Panc1 (cell line): ENCODE results near the gene CERS1. TPM values are rescaled to one million over a fixed set of nuclear protein-coding genes. Genes with fewer than 3 reads are reported as not detected.

Source experiments
- ATAC-seq: fragments of 200-7000 bp; cut with Tn5 transposase; 2 replicates; pipeline ENCODE4 v1.9.1; 2020; ENCODE audit warnings: mild to moderate bottlenecking, moderate library complexity
- BruUV-seq: library from RNA; stranded (reverse); fragments of 400-500 nt; replicated peaks from 2 replicates; lab custom pipeline; 2021; lab: Mats Ljungman, UMichigan
- CTCF ChIA-PET: fragments of 300-600 bp; sonication (Branson Sonifier 250); formaldehyde crosslinking; loops from one replicate; lab custom pipeline; 2022; ENCODE audit warnings: antibody characterized with exemption; lab: Charles Lee
- POLR2A ChIA-PET: fragments of 300-600 bp; sonication (Branson Sonifier 250); formaldehyde crosslinking; loops from one replicate; lab custom pipeline; 2022; ENCODE audit warnings: antibody characterized with exemption; lab: Charles Lee
- DNase-seq: peaks from one replicate; pipeline ENCODE4 v3.0.0-alpha.2; 2010; ENCODE audit warnings: low read depth, low spot score
- H3K27ac ChIP-seq: 2 replicates; pipeline ENCODE4 v1.5.1; 2011; ENCODE audit warnings: mild to moderate bottlenecking, low read length, inconsistent platforms
- H3K27me3 ChIP-seq: fragments of 200-500 bp; sonication (Bioruptor generic); 2 replicates; pipeline ENCODE4 v1.6.0; 2014; ENCODE audit warnings: low read length, inconsistent platforms; ENCODE audit not compliant: control insufficient read depth, insufficient read depth
- H3K36me3 ChIP-seq: fragments of 200-500 bp; sonication (Bioruptor generic); 2 replicates; pipeline ENCODE4 v1.5.1; 2014; ENCODE audit warnings: inconsistent platforms, mild to moderate bottlenecking, low read length, moderate library complexity; ENCODE audit not compliant: control insufficient read depth, insufficient read depth
- H3K4me1 ChIP-seq: 2 replicates; pipeline ENCODE4 v1.5.1; 2011; ENCODE audit warnings: inconsistent platforms, mild to moderate bottlenecking, low read length, moderate library complexity; ENCODE audit not compliant: control insufficient read depth, insufficient read depth
- H3K4me3 ChIP-seq, 2 experiments: 2 replicates each; pipeline ENCODE4 v1.5.1; 2011 to 2012; ENCODE audit warnings: low read depth in 2 of 2, low read length in 2 of 2, mild to moderate bottlenecking in 2 of 2, inconsistent platforms in 1 of 2, moderate library complexity in 1 of 2
- H3K9me3 ChIP-seq: fragments of 200-500 bp; sonication (Bioruptor generic); 2 replicates; pipeline ENCODE4 v1.5.1; 2014; ENCODE audit warnings: low read depth, mild to moderate bottlenecking, inconsistent platforms, low read length, moderate library complexity; ENCODE audit not compliant: control insufficient read depth, insufficient read depth
- CTCF ChIP-seq: fragments of 450-650 bp; IDR thresholded peaks from 2 replicates; pipeline ENCODE4 v1.5.1; 2017; ENCODE audit warnings: mild to moderate bottlenecking
- POLR2AphosphoS5 ChIP-seq: IDR thresholded peaks from 2 replicates; pipeline ENCODE4 v1.6.1; 2012; ENCODE audit warnings: mild to moderate bottlenecking, low read depth, low read length, moderate library complexity
- REST ChIP-seq, 2 experiments: IDR thresholded peaks; 2 replicates each; pipeline ENCODE4 v1.6.1; 2011 to 2012; ENCODE audit warnings: low read depth in 2 of 2, control low read depth in 1 of 2, low read length in 1 of 2, mild to moderate bottlenecking in 1 of 2, moderate library complexity in 1 of 2; ENCODE audit not compliant: insufficient read depth in 1 of 2
- SIN3A ChIP-seq: IDR thresholded peaks from 2 replicates; pipeline ENCODE4 v1.6.1; 2012; ENCODE audit warnings: low read depth, mild to moderate bottlenecking, low read length, moderate library complexity, borderline replicate concordance; ENCODE audit not compliant: insufficient read depth
- TCF7L2 ChIP-seq: IDR thresholded peaks from 2 replicates; pipeline ENCODE4 v1.6.1; 2011; ENCODE audit warnings: mild to moderate bottlenecking, low read depth, low read length, inconsistent platforms
- in situ Hi-C: cut with HindIII; loops from 2 replicates; pipeline ENCODE4 v1.10.0; 2016; ENCODE audit warnings: low sequenced_read_pairs, low pct_unique_long_range_greater_than_20kb
- intact Hi-C: fragments of 100-400 bp; cut with micrococcal nuclease; formaldehyde crosslinking; loops from one replicate; pipeline ENCODE4 v1.10.0; 2022; ENCODE audit not compliant: unreplicated experiment
- total RNA-seq: library from RNA; stranded (reverse); gene quantifications from one replicate; pipeline ENCODE4 v1.2.1, GENCODE V29; 2021; ENCODE audit not compliant: unreplicated experiment

The CERS1 gene
- total RNA-seq, 1 experiment from 2014 or later, result 4.5 TPM

- ATAC-seq (no peak), DNase-seq (no peak)
- intact Hi-C loops (no loop called here), in situ Hi-C loops (no loop called here)
- POLR2A ChIA-PET, result no interaction called here
- BruUV-seq, result no TSS peak
- H3K4me1 ChIP-seq, result no peaks in the 10 kb centered on the region
- TF ChIP-seq TCF7L2 (no peak), REST (IDR thresholded peaks at IDR 0.05; ENCODE audit: insufficient read depth in 1 of 2, low read depth in 2 of 2, low read length in 1 of 2) (no peak), POLR2AphosphoS5 (no peak), SIN3A (no peak), CTCF (no peak)
- H3K36me3 ChIP-seq, result no peaks in the 10 kb centered on the region
- no peak overlapping the region for H3K4me3 ChIP-seq
- H3K27me3 ChIP-seq, result no peaks in the 10 kb centered on the region
- H3K9me3 ChIP-seq, result no peaks in the 10 kb centered on the region
- no peak overlapping the region for H3K27ac ChIP-seq
- CTCF ChIA-PET, result no interaction called here
Observed at GRCh38 chr19:18900700-18901481, 4.9 kb upstream of the CERS1 start.

GRCh38 chr19:18899624-18900560 lies 3.9 kb upstream of the CERS1 start:
- ChIA-PET CTCF (no interaction called here), POLR2A (interaction anchor here (0.5 kb wide), 1 partner anchor 18 kb away, joined by 11 read pairs; no protein-coding TSS in a partner anchor)
- Histone ChIP-seq H3K36me3 (no peaks in the 10 kb centered on the region), H3K4me1 (no peaks in the 10 kb centered on the region), H3K27me3 (no peaks in the 10 kb centered on the region), H3K27ac (no peak overlapping the region), H3K9me3 (no peaks in the 10 kb centered on the region), H3K4me3 (no peak overlapping the region)
- intact Hi-C loops (no loop called here), in situ Hi-C loops (no loop called here)
- ATAC-seq, result no peak
- no peak for DNase-seq
- TF ChIP-seq CTCF (no peak), REST (IDR thresholded peaks at IDR 0.05; ENCODE audit: insufficient read depth in 1 of 2, low read depth in 2 of 2, low read length in 1 of 2) (no peak), TCF7L2 (no peak), POLR2AphosphoS5 (no peak), SIN3A (no peak)
- BruUV-seq, result no TSS peak
